Activated CD4-positive, CD25-positive, alpha-beta regulatory T cell (primary cell): Measurements from ENCODE around the gene CFAP74.

Source experiments
- DNase-seq, 4 experiments: peaks; one replicate each; lab custom pipeline; 2025; lab: John Stamatoyannopoulos, UW

The CFAP74 gene

DNA sequence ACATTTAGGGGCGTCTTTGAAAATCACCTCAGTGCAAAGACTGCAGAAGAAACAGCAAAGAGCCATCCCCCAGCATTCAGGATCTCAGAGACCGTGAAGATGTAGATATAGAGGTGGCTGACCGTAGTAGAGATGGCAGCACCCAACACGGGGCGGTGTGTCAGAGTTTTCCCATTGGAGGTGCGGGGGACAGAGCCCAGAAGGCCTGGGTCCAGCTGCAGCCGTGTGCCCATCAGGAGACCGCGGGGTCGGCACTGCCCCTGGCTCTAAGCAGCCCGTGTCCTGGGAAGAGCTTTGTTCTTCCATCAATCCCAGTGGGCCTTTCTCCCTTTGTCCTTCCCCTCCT is 16.7 kb upstream of the CFAP74 start:
- DNase-seq: no peak

DNA sequence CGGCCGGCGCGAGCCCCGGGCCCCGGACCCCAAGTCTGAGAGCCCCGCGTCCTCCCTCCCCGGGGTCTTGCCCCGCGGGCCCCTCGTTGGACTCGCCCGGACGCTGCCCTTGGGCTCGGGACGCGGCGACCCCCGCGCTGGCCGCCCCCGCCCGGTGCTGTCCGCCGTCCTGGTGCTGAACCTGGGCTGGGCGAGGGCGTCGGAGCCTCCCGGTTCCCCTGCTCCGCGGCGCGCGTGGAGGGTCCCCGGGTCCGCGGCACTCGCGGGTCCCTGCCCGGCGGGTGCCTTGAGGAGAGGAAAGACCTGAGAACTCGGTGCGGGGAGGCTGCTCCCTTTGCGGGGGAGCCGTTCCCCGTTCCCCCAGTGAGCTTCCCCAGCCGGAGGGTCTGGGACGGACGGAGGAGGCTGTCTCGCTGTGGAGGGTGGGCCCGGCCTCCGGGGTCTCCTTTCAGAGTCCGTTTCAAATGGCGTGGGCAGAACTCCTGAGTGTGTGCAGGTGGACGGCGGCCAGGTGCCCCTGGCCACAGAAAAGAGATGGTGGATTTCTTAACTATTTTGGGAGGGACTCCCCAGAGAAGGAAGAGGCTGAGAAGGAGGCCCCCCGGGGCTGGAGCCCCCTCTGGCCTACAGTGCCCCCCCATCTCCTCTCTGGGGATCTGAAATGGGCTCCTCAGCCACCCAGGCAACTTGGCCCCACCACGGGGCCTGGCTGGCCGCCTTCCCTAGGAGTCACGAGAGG is 16.2 kb upstream of the CFAP74 start:
- no peak for DNase-seq

DNA sequence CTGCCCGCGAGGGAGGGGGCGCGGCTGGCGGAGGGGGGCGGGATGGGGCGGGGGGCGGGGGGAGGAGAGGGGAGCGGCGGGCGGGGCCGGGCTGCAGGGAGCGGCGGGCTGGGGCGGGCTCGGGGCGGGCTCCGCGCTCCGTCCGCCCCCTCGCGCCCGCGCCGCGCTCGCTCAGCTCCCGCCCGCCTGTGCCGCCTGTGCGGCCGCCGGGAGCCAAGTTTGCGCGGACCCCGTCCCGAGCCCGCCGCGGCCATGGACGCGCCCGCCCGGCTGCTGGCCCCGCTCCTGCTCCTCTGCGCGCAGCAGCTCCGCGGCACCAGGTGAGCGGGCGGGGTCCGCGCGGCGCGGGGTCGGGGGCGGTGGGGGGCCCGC is 15.6 kb upstream of the CFAP74 start, which contains the start of gene GABRD:
Gene GABRD (plus strand): TSS at position 174 of the 372 bp plus-strand sequence. CDS start 79 bp downstream, at position 253.
- DNase-seq: no peak

DNA sequence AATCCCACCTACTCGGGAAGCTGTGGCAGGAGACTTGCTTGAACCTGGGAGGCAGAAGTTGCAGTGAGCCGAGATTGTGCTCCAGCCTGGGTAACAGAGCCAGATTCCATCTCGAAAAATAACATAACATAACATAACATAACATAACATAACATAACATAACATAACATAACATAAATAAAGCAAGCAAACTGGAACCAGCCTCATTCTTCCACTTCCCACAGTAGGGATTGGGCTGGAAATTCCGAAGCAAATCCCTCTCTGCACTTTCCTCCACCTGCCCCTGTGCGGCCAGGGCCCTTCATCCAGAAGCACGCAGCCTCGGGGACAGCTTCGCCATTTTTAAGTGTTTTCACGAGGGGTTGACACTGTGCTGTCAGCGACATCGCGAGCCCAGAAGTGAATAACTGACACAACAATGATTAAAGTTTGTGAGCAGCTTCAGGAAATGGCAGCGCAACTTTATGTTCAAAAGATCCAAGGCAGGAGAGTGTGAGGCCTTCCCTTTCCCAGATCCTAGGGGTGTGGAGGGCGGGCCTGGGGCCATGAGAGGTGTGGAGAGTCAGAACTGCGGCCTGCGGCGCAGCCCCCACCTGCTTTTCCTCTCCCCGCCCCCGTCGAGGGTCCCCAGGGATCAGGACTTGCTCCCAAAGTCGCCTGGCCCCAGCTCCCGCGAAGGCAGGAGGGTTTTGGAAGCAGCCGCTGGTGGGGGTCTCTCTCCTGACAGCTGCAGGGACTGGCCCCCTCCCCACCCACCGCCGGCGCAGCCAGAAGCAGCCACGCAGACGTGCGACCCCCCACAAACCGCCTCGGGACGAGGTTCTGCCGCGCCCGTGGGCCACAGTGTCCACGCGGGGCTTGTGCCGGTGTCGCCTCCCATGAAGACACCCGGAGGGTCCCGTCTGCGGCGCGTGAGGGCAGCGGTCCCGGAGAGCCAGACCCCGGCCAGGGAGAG is 14.9 kb upstream of the CFAP74 start:
- DNase-seq: no peak

DNA sequence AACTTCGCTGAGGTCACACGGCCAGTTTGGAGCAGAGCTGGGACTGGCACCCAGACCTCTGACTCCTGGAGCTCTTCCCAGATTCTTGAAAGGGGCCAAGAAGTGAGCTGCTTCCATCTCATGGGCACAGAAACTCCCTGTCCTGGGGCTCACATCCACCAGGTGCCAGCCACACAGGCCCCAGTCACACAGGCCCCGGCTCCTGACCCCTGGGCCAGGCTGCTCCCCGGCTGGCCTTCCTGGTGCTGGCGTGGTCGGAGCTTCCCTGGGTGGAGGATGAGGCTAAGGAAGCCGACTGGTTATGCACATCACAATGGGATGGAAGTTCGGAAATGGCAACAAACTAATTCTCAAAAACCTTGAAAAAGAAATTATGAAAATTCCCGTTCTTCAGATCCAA is 12.5 kb upstream of the CFAP74 start:
- DNase-seq: no peak

DNA sequence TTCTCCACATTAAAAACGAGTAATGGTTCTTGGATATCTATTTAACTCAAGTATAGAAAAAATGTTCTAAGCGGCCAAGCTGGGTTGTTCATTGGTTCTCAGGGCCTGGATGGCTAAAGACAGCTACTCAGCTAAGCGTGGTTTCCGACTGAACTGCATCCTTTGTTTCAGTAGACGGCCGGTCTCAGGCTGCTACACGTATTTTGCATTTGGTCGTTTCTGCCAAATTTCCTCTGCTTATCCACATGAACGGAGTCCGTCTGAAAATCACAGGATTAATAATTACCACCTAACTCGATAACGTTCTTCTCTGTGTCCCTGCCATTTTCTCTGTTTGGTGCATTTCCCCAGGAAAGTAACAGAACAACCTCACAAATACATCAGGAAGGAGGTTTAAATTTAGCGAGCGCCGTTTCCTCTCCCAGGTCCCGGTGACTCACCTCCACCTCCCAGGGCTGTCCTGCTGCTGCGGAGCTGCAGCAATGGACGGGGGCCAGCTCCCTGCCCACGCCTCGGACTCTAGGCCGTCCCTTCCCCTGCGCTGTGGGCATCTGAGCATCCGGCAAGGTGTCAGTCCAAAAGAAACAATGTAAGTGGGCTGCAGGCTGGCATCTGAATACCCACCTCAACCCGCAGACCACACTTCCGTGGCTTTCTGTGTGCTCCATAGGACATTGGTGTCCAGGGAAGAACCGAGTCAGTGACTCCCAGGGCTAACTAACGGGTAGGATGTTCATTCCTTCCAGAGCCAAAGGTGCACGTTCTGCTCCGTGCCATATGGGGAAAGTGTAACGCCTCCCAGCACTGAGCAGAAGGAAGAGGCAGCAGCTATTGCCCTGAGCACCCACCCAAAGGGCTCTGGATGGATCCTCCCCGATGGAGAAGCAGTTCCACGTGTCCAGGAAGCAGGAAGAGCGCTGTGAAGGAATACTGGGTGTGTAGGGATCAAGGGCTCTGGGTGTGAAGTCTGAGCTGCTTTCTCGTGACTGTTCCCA is 11.5 kb upstream of the CFAP74 start:
- DNase-seq: no peak

DNA sequence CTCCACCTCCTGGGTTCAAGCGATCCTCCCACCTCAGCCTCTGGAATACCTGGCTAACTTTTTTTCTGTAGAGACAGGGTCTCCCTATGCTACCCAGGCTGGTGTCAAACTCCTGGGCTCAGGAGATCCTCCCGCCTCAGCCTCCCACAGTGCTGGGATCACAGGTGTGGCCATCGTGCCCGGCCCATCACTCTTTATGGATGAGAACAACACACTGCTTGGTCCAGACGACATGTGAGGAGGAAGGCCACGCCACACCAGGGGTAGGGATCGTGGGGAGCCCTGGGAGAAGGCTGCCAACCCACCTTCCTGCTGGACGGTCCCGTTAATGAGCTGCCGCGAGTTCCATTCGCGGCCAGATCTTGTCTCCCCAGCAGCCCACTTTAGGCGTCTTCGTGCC is 10.6 kb upstream of the CFAP74 start:
- no peak for DNase-seq

DNA sequence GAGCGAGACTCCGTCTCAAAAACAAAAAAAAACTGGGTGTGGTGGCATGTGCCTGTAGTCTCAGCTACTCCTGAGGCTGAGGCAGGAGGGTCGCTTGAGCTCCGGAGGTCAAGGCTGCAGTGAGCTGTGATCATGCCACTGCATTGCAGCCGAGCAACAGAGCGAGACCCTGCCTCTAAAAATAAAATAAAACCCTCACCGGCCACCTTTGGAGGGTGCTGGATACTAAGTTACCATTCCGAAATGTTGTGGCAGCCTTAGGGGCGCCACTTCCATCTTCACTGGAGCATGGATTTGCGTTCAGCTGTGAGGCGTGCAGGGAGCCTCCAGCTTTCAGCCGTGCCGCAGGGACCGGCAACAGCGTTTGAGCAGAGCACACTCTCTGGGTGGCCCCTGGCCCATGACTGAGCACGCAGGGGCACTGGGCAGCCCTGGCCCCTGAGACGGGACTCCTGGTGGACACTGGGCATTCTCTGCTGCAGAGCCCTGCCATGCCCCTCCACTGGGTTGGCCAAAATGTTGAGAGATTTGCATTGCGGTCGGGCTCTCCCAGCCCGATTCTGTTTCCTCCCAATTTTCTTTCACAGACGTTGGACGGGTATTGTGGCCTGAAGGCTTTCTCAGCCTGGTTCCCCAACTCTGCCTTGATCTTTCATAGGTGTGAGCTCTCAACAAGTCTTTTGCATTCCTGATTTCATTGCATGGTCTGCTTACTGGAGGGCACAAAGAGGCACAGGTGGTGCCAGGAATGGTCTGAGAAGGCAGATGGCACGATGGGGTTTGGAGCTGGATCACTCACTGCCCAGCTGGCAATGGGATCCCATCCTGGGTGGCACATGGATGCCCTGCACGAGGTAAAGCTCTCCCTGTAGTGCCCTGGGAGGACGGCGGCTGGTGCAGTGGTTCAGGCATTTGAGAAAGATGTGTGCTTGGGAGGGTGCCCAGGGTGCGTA is 5.8 kb upstream of the CFAP74 start:
- no peak for DNase-seq

DNA sequence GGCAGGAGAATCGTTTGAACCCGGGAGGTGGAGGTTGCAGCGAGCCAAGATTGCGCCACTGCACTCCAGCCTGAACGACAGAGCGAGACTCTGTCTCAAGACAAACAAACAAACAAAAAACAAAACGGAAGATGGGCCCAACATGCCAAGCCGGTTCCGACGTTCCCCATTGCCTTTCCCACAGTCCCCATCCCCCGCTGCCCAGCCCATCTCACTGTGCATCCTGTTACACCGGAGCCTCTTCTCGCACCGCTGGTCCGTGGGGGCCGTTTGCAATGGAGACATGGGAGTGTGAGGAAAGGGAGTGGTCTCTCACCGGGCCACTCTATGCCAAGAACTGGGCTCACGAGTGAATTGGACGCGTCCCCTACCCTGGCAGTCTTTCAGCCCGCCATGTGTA is 1.3 kb upstream of the CFAP74 start:
- no peak for DNase-seq

DNA sequence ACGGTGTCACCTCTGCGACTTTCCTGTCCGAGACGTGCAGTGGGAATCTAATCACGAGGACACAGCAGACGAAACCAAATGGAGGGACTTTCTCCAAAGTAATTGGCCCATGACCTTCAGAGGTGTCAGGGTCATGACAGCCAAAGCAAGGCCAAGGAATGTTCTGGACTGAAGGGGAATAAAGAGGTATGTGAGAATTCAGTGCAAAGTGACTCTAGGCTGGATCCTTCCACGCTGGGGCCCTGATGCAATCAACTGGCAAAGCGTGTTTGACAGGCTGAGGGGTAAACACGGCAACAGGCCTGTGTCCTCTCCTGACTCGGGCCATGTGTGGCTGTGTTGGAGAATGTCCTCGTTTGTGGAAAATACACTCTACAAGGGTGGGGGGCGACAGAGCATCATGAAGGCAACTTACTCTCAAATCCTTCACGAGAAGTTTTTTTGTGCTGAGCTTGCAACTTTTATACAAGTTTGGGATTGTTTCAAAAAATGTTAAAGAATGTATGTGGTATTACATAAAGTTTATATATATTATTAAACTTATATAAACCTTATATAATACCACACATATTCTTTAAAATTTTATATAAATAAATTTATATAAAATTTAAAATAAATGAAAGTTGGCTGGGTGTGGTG is 1.7 kb downstream of the CFAP74 start:
- DNase-seq: no peak

DNA sequence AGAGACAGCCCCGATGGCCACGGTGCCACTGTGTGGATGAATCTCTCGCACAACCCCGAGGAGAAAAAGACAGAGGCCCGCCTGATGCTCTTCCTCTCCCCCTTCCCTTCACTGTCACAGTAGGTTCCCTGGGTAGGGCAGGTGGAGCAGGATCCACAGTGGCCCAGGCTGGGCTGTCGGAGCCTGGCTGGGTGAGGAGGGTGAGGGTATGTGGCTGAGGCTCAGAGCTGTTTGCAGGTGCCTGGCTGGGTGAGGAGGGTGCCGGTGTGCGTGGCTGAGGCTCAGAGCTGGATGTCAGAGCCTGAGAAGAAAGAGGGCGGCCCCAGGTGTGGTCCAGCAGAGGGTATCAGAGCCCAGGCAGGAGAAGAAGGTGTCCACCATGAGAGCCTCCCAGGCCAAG is 2.7 kb downstream of the CFAP74 start:
- DNase-seq: no peak

DNA sequence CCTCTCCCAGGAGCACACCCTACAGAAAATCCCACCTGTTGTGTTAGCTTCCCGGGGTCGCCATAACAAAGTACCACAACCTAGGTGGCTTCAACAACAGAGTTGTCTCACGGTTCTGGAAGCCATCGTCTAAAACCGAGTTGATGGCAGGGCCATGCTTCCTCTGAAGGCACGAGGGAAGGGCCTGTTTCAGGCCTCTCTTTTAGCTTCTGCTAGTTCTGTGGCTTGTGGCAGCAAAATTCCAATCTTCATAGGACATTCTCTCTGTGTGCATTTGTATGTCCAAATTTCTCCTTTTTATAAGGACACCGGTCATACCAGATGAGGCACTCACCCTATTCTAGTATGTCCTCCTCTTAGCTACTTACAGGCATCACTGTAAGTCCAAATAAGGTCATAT is 3.2 kb downstream of the CFAP74 start:
- DNase-seq: no peak

DNA sequence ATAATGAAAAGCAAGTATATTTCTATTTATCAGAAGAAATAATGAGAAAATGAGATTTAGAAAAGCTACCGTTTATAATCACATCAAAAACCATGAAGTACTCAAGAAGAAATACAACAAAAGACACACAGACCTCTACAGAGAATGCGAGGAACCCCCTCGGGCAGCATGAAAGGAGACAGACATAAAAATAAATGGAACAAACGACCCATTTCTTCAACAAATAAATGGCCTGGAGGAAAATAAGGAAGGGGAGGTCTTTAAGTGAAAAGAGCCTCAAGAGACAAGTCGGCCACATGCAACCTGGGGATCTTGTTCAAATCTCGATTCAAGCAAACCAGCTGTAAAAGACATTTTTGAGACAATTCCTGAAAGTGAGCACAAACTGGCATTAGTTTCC is 6.0 kb downstream of the CFAP74 start:
- no peak for DNase-seq

DNA sequence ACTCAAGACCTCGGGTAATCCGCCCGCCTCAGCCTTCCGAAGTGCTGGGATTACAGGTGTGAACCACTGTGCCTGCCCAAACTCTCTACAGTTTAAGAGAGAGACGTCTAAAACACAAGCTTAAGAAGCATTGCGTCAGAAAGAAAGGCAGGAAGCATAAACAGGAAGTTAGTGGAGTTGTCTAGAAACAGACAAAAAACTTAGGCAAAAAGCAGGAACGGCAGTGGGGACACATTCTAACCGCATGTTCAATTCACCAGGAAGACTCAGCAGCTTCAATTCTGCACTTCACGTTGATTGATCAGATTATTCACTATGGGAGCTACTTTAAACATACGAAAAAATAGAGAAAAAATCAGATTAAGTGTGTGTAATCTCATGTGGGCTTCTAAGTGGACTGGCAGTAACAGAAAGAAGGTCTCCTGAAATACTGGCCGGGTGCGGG is 7.4 kb downstream of the CFAP74 start:
- no peak for DNase-seq

DNA sequence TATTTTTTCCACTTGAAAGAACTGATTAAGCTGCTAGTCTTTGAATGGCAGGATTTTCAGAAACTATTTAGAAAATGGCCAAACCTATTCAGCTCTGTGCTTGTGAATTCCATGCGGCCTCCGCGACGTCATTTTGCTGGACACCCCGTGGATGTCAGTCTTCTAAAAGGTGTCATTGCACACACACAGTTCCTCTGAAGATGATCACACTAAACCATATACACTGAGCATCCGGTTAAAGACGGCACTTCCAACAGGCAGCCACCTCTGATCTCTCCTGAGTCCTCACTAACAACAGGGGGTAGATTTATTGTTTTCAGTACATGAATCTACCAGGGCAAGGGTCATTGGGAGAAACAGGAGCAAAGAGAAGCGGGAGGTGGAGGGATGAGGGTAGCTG is 9.1 kb downstream of the CFAP74 start:
- no peak for DNase-seq

DNA sequence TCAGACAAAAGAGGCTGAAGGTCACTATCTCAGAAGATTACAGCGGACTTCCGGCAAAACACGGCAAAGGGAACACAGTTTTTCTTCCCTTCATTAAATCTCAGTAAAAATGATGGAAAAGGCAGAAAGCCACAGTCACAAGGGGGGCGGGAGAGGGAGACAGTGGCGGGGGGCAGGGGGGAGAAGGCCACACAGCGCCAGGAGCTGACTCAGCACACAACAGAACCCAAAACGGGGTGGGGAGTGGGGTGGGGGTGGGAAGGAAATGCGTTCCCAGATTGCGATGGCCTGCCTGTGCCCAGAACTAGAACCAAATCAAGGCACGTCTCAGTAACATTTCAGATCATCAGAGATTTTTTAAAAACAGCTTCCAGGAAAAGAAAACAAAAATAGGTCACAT is 13.4 kb downstream of the CFAP74 start:
- DNase-seq: no peak

DNA sequence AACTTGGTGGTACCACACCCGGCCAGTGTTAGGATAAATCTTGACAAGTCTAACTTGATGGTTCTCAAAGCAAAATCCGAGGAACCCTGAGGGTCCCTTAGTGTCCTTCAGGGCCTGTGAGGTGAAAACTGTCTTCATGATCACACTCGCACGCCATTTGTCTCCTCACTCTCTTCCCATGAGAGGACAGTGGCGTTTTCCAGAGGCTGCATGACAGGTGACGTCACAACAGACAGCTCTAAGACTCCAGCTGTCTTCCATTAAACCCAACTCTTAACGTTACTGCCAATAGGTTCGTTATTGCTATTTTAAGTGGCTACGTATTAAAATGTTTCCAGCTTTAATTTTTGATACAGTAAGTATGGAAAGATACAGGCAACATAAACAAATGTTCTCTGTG is 13.8 kb downstream of the CFAP74 start:
- no peak for DNase-seq

DNA sequence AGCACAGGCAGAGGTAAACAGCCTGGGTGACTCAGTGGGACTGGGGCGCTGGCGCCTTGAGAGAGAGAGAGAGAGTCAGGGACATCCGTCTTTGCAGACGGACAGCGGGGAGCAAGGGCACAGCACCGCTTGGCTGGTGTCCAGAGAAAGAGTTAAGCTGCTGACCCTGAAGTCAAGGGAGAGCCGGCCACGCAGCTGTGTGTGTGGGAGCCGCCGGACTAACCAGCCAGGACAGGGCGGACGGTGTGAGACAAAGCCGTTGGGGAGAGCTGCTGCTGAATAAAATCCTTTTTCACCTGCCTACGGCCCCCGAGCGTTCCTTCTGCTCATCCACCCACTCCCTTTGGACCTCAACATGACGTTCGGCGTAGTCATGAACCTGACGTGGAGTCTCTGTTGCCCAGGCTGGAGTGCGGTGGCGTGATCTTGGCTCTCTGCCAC is 14.5 kb downstream of the CFAP74 start:
- no peak for DNase-seq

DNA sequence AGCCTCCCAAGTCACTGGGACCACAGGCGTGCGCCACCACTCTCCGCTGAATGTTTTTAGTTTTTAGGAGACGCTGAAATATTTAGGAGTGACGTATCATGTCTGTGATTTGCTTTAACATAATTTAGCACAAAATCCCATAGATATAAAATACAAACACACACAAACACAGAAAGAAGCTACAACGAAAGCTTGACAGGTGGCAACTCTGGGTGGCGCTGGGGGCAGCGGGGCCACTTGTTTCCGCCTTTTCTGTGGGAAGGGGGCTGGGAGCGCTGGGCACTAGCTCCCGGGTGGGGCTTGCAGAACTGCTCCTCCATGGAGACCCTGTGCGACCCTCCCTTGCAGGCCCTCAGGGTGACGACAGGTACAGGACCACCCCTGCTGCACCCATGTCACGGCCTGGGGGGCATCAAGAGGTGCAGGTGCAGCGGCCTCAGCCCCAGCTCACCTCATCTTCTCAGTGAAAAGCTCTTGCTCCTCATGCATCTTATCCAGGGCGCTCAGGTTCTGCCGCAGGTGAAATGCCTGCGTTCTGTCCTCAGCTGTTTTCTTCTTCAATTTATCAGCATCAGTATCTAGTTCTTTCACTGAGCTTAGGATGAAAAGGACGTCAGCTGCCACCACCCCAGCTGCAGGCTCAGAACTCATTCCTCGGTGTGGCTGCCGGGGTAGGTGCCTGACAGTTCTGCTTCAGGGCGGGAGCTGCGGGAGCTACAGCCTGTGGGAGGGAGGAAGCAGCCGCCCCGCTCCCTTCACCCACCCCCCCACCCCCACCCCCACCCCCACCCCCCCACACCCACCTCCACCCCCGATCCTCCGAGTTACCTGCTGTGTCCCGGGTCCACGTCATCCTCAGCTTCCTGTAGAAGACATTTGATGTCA is 15.3 kb downstream of the CFAP74 start:
- DNase-seq: no peak
